Ectodermal cell (in vitro differentiated cells): ENCODE measurements around the gene KIF23.

Source experiments
- H3K27ac ChIP-seq: 2 replicates; pipeline ENCODE4 v1.7.0; 2013; ENCODE audit warnings: mild to moderate bottlenecking, low read depth, low read length; ENCODE audit not compliant: insufficient read depth, poor library complexity, severe bottlenecking
- H3K27me3 ChIP-seq: 2 replicates; pipeline ENCODE4 v1.7.0; 2013; ENCODE audit warnings: mild to moderate bottlenecking, low read length; ENCODE audit not compliant: insufficient read depth, control insufficient read depth, poor library complexity, severe bottlenecking
- H3K36me3 ChIP-seq: one replicate; pipeline ENCODE4 v1.7.0; 2013; ENCODE audit warnings: low read length; ENCODE audit not compliant: control insufficient read depth, insufficient read depth
- H3K4me1 ChIP-seq: one replicate; pipeline ENCODE4 v1.7.0; 2013; ENCODE audit warnings: low read length; ENCODE audit not compliant: control insufficient read depth, insufficient read depth
- H3K4me3 ChIP-seq: 2 replicates; pipeline ENCODE4 v1.7.0; 2013; ENCODE audit warnings: low read depth, low read length, control low read depth; ENCODE audit not compliant: insufficient read depth
- H3K9me3 ChIP-seq: 2 replicates; pipeline ENCODE4 v1.7.0; 2013; ENCODE audit warnings: mild to moderate bottlenecking, low read length, moderate library complexity; ENCODE audit not compliant: control insufficient read depth
- WGBS, 2 experiments: methylation state at CpG; one replicate each; pipeline ENCODE4 v1.1.7; 2013; ENCODE audit warnings: missing lambda C conversion rate in 2 of 2; 5-methylcytosine and 5-hydroxymethylcytosine counted together

Gene KIF23

GRCh38 chr15:69484837-69485236, 70.7 kb downstream of the KIF23 start:
- WGBS, 2 experiments, result 93 to 94% methylated on average over 6 of the region's 6 CpGs

GRCh38 chr15:69486481-69487110, 72.4 kb downstream of the KIF23 start:
- Histone ChIP-seq H3K36me3 (no peaks in the 10 kb centered on the region), H3K27me3 (no peaks in the 10 kb centered on the region), H3K9me3 (no peaks in the 10 kb centered on the region), H3K4me3 (no peak overlapping the region), H3K4me1 (no peaks in the 10 kb centered on the region), H3K27ac (no peak overlapping the region)
- WGBS, 2 experiments, result 90 to 93% methylated on average over 3 of the region's 3 CpGs

More at GRCh38 chr15:69484837-69485236, 70.7 kb downstream of the KIF23 start:
- Histone ChIP-seq H3K4me1 (no peaks in the 10 kb centered on the region), H3K4me3 (no peak overlapping the region), H3K36me3 (no peaks in the 10 kb centered on the region), H3K27me3 (no peaks in the 10 kb centered on the region), H3K9me3 (peaks cover 2% of the 10 kb centered on the region), H3K27ac (no peak overlapping the region)

DNA sequence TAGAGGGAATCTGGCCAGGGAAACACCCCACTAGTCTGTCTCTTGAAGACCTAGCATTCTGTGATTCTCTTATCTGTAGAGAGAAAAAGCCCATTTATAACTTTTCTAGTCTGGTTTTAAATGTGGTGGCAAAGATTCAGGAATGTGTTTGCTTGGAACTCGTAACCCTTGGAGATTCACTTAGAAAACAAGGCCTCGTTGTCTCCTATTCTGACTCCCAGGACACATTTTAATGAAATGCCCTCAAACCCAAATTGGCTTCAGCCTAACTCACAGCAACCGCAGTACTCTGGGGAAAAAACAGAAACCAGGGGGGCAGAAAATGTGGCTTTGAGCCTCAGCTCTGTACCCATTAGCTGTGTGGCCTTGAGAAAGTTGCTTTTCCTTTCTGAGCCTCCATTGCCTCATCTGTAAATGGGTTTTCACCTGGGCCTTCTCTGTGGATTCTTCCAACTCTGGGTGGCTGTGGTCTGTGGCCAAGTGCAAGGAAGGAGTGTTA, 75.0 kb downstream of the KIF23 start:
- no peaks in the 10 kb centered on the region for H3K27me3 ChIP-seq
- H3K4me1 ChIP-seq, result no peaks in the 10 kb centered on the region

GRCh38 chr15:69490356-69491037, 76.3 kb downstream of the KIF23 start:
- Histone ChIP-seq H3K27ac (no peak overlapping the region), H3K36me3 (no peaks in the 10 kb centered on the region), H3K4me1 (no peaks in the 10 kb centered on the region), H3K9me3 (no peaks in the 10 kb centered on the region), H3K27me3 (no peaks in the 10 kb centered on the region), H3K4me3 (no peak overlapping the region)
- 87 to 88% methylated on average over 11 of the region's 11 CpGs for WGBS, 2 experiments

More for the DNA sequence above, 75.0 kb downstream of the KIF23 start:
- no peaks in the 10 kb centered on the region for H3K9me3 ChIP-seq
- no peak overlapping the region for H3K27ac ChIP-seq
- no peak overlapping the region for H3K4me3 ChIP-seq
- H3K36me3 ChIP-seq, result no peaks in the 10 kb centered on the region
- 87 to 93% methylated on average over 3 of the region's 3 CpGs for WGBS, 2 experiments

DNA sequence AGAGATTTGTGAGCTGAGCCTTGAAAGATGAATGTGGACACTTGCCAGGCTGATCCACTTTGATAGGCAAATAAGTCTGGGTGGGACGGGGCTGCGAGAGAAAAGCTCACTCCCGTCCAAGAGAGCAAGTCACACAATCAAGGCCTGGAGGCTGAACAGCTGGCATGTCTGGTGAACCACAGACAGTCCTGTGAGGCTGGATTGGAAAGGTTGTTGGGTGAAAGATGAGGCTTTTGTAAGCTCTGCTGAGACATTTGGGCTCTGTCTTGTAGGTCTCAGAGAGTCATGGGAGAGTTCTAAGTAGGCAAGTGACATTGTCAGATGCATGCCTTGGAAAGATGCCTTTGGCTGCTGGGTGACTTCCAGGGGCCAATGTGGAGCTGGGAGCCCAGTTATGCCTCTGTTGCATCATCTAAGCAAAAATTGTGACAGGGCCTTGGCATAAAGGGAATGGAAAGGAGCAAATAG, 76.9 kb downstream of the KIF23 start:
- Histone ChIP-seq H3K4me1 (no peaks in the 10 kb centered on the region), H3K9me3 (no peaks in the 10 kb centered on the region)
- 93 to 94% methylated on average over 3 of the region's 3 CpGs for WGBS, 2 experiments

GRCh38 chr15:69493406-69493805, 79.3 kb downstream of the KIF23 start:
- 92 to 94% methylated on average over 2 of the region's 2 CpGs for WGBS, 2 experiments
- Histone ChIP-seq H3K27me3 (no peaks in the 10 kb centered on the region), H3K9me3 (no peaks in the 10 kb centered on the region), H3K4me3 (no peak overlapping the region), H3K36me3 (no peaks in the 10 kb centered on the region), H3K27ac (no peak overlapping the region), H3K4me1 (peaks cover 5% of the 10 kb centered on the region)

More for the DNA sequence above, 76.9 kb downstream of the KIF23 start:
- Histone ChIP-seq H3K36me3 (no peaks in the 10 kb centered on the region), H3K27ac (no peak overlapping the region), H3K27me3 (no peaks in the 10 kb centered on the region), H3K4me3 (no peak overlapping the region)

GRCh38 chr15:69496001-69496400, 81.9 kb downstream of the KIF23 start:
- Histone ChIP-seq H3K36me3 (no peaks in the 10 kb centered on the region), H3K27me3 (no peaks in the 10 kb centered on the region), H3K9me3 (no peaks in the 10 kb centered on the region), H3K27ac (no peak overlapping the region), H3K4me1 (peaks cover 18% of the 10 kb centered on the region), H3K4me3 (no peak overlapping the region)
- 81 to 84% methylated on average over 2 of the region's 2 CpGs for WGBS, 2 experiments

DNA sequence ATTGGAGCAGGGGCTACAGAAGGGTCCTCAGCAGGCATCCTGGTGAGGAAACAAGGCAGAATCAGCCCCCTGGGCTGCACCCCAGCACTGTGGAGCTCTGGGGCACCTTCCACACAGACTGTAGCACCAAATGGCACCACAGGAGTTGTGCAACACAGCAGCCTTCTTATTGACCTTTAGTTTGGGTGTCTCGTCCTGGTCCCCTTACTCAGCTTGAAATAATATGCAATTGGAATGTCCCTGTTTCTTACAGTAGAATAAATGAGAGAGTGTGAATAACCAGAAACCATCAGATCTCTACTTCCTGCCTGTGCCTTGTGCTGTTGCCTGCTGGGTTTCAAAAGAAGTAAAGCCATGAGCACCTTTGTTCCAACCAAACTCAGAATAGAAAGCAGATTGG, 82.9 kb downstream of the KIF23 start:
- Histone ChIP-seq H3K4me3 (no peak overlapping the region), H3K27ac (no peak overlapping the region), H3K4me1 (peaks cover 18% of the 10 kb centered on the region), H3K36me3 (no peaks in the 10 kb centered on the region), H3K27me3 (no peaks in the 10 kb centered on the region), H3K9me3 (no peaks in the 10 kb centered on the region)
- 88 to 90% methylated on average over 1 of the region's 1 CpG for WGBS, 2 experiments

DNA sequence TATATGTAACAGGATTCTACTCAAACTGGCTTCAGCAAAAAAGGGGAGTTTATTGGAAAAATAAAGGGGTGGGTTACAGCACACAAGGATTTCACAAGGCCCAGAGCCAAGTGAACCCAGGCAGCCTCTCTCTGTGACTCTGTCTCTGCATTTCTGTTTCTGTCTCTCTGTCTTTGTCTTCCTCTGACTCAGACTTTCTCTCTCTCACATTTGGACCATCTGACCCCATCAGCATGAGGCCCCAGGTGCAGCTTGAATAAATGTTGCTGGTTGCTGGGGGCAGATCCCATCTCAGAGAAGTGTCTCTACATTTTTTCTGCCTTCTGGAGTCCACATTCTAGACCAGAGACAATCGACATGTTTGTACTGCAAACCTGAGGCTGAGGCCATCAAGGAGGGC, 83.5 kb downstream of the KIF23 start:
- 91 to 95% methylated on average over 1 of the region's 1 CpG for WGBS, 2 experiments
- no peak overlapping the region for H3K27ac ChIP-seq

More for the DNA sequence above, 83.5 kb downstream of the KIF23 start:
- Histone ChIP-seq H3K27me3 (no peaks in the 10 kb centered on the region), H3K4me1 (peaks cover 18% of the 10 kb centered on the region), H3K36me3 (no peaks in the 10 kb centered on the region), H3K4me3 (no peak overlapping the region), H3K9me3 (no peaks in the 10 kb centered on the region)
